DND-41 (cell line): ENCODE results near the gene ASPSCR1.

Experiments used
- EZH2 ChIP-seq: IDR thresholded peaks from 3 replicates; pipeline ENCODE4 v1.6.1; 2012; ENCODE audit warnings: borderline replicate concordance, low read depth, mild to moderate bottlenecking, moderate library complexity, low read length, inconsistent platforms; ENCODE audit not compliant: severe bottlenecking
- TF ChIP-seq, protein P1 (sequence below): IDR thresholded peaks from 2 replicates; pipeline ENCODE4 v1.5.1; 2012; ENCODE audit warnings: borderline replicate concordance, low read length, moderate library complexity, mild to moderate bottlenecking; ENCODE audit not compliant: poor library complexity, severe bottlenecking; ENCODE audit errors: extremely low read depth

DNA sequence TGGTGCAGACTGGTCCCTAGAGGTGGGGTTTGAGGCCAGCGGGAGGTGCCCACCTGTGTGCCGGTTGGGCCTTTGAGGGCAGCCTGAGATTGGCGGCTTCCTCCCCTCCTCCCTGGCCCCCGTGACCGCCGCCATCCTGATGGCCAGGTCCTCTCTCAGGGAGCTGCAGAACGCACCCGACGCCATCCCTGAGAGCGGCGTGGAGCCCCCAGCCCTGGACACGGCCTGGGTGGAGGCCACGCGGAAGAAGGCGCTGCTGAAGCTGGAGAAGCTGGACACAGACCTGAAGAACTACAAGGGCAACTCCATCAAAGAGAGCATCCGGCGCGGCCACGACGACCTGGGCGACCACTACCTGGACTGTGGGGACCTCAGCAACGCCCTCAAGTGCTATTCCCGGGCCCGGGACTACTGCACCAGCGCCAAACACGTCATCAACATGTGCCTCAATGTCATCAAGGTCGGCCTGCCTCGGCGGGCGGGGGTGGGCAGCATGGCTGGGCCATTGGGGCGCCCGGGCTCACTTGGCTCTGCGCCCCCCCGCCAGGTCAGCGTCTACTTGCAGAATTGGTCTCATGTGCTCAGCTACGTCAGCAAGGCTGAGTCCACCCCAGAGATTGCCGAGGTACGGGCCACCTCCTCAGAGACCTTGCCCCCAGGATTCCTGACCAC lies 77.1 kb downstream of the ASPSCR1 start:
- TF ChIP-seq, protein P1, sequence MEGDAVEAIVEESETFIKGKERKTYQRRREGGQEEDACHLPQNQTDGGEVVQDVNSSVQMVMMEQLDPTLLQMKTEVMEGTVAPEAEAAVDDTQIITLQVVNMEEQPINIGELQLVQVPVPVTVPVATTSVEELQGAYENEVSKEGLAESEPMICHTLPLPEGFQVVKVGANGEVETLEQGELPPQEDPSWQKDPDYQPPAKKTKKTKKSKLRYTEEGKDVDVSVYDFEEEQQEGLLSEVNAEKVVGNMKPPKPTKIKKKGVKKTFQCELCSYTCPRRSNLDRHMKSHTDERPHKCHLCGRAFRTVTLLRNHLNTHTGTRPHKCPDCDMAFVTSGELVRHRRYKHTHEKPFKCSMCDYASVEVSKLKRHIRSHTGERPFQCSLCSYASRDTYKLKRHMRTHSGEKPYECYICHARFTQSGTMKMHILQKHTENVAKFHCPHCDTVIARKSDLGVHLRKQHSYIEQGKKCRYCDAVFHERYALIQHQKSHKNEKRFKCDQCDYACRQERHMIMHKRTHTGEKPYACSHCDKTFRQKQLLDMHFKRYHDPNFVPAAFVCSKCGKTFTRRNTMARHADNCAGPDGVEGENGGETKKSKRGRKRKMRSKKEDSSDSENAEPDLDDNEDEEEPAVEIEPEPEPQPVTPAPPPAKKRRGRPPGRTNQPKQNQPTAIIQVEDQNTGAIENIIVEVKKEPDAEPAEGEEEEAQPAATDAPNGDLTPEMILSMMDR = no peak
- no peak for TF ChIP-seq EZH2
